Fibroblast of lung (primary cell): ENCODE data around the gene RAB31. TPM values are rescaled to one million over a fixed set of nuclear protein-coding genes. Genes with fewer than 3 reads are reported as not detected.

ENCODE experiments used
- DNase-seq, 2 donors: peaks; one replicate each; pipeline versions ENCODE4 v3.0.0 to v3.0.0-alpha.2; 2010; ENCODE audit warnings: low read depth in 2 of 2
- H2AFZ ChIP-seq: 2 replicates; pipeline ENCODE4 v1.5.1; 2012; ENCODE audit warnings: low read length, control low read depth, inconsistent platforms
- H3K27ac ChIP-seq: 2 replicates; pipeline ENCODE4 v1.5.1; 2011; ENCODE audit warnings: low read length, control low read depth; ENCODE audit not compliant: insufficient read depth
- H3K27me3 ChIP-seq: 2 replicates; pipeline ENCODE4 v1.5.1; 2011; ENCODE audit warnings: mild to moderate bottlenecking, low read length; ENCODE audit not compliant: control insufficient read depth, insufficient read depth
- H3K36me3 ChIP-seq: 2 replicates; pipeline ENCODE4 v1.5.1; 2011; ENCODE audit warnings: low read length; ENCODE audit not compliant: control insufficient read depth, insufficient read depth
- H3K4me1 ChIP-seq: 2 replicates; pipeline ENCODE4 v1.5.1; 2011; ENCODE audit warnings: low read length; ENCODE audit not compliant: control insufficient read depth, insufficient read depth; ENCODE audit errors: extremely low read depth
- H3K4me2 ChIP-seq: 2 replicates; pipeline ENCODE4 v1.5.1; 2011; ENCODE audit warnings: low read length, control low read depth; ENCODE audit not compliant: insufficient read depth; ENCODE audit errors: extremely low read depth
- H3K4me3 ChIP-seq, 4 experiments: fragments of 200-600 bp in 1 of 4; sonication (generic) in 1 of 4; replicated peaks in 1 of 4; 2 replicates each; pipeline ENCODE4 v1.5.1; 2011 to 2016; ENCODE audit warnings: low read length in 4 of 4, low read depth in 3 of 4, mild to moderate bottlenecking in 3 of 4, control low read depth in 2 of 4, inconsistent platforms in 1 of 4, mixed read lengths in 1 of 4; ENCODE audit not compliant: insufficient read depth in 1 of 4; ENCODE audit errors: control extremely low read depth in 1 of 4
- H3K79me2 ChIP-seq: 2 replicates; pipeline ENCODE4 v1.5.1; 2012; ENCODE audit warnings: mild to moderate bottlenecking, low read length, inconsistent platforms; ENCODE audit not compliant: control insufficient read depth, insufficient read depth
- H3K9ac ChIP-seq: 2 replicates; pipeline ENCODE4 v1.5.1; 2011; ENCODE audit warnings: mild to moderate bottlenecking, low read length, control low read depth; ENCODE audit not compliant: insufficient read depth
- H3K9me3 ChIP-seq: 2 replicates; pipeline ENCODE4 v1.5.1; 2012; ENCODE audit warnings: low read depth, low read length; ENCODE audit not compliant: control insufficient read depth, insufficient read depth
- H4K20me1 ChIP-seq: 2 replicates; pipeline ENCODE4 v1.5.1; 2011; ENCODE audit warnings: low read length; ENCODE audit not compliant: control insufficient read depth, insufficient read depth; ENCODE audit errors: extremely low read depth
- CTCF ChIP-seq, 2 donors: IDR thresholded peaks in 1 of 2; conservative IDR thresholded peaks in 1 of 2; 1 replicate in 1 of 2; 2 replicates in 1 of 2; pipeline ENCODE4 v1.5.1; 2011 to 2012; ENCODE audit warnings: low read length in 2 of 2, control low read depth in 1 of 2, inconsistent platforms in 1 of 2, low read depth in 1 of 2, mild to moderate bottlenecking in 1 of 2
- EZH2 ChIP-seq: IDR thresholded peaks from 2 replicates; pipeline ENCODE4 v1.5.1; 2012; ENCODE audit warnings: low read length, control low read depth, mild to moderate bottlenecking; ENCODE audit errors: missing control alignments
- polyA plus RNA-seq, 2 donors: library from polyadenylated mRNA; depleted of rRNA in 1 of 2; stranded (reverse) in 1 of 2; unstranded in 1 of 2; fragments of >200 nt; gene quantifications; 2 replicates each; pipeline ENCODE4 v1.2.1, GENCODE V29; 2011 to 2012; ENCODE audit warnings: missing spikeins in 1 of 2
- total RNA-seq: library from RNA; depleted of rRNA; stranded (reverse); fragments of >200 nt; gene quantifications from 2 replicates; pipeline ENCODE4 v1.2.1, GENCODE V29; 2014

The RAB31 gene
- total and polyA plus RNA-seq, 2 donors (not counting 1 experiment from before 2014, with no cell fraction given), result 29.6 to 47.1 TPM

- Histone ChIP-seq H2AFZ (no peak overlapping the region), H3K9me3 (no peaks in the 10 kb centered on the region), H3K4me1 (no peaks in the 10 kb centered on the region), H3K4me2 (no peak overlapping the region), H3K27me3 (no peaks in the 10 kb centered on the region), H3K79me2 (no peaks in the 10 kb centered on the region), H4K20me1 (no peaks in the 10 kb centered on the region), H3K36me3 (no peaks in the 10 kb centered on the region), H3K27ac (no peak overlapping the region), H3K9ac (no peak overlapping the region), H3K4me3 (no peak overlapping the region)
- DNase-seq, result no peak
- no peak for TF ChIP-seq CTCF (conservative IDR thresholded peaks at IDR 0.05 in 1 of 2, IDR thresholded peaks at IDR 0.05 in 1 of 2; ENCODE audit: low read depth in 1 of 2, low read length in 2 of 2)
- no peak for TF ChIP-seq EZH2
These were observed 151.1 kb downstream of the RAB31 start for GRCh38 chr18:9859232-9859631.

- no peak overlapping the region for H2AFZ ChIP-seq
- no peak overlapping the region for H3K4me3 ChIP-seq
- H3K36me3 ChIP-seq, result no peaks in the 10 kb centered on the region
- no peak overlapping the region for H3K9ac ChIP-seq
- no peaks in the 10 kb centered on the region for H3K79me2 ChIP-seq
- H4K20me1 ChIP-seq, result no peaks in the 10 kb centered on the region
- TF ChIP-seq EZH2, result no peak
- TF ChIP-seq CTCF (conservative IDR thresholded peaks at IDR 0.05 in 1 of 2, IDR thresholded peaks at IDR 0.05 in 1 of 2; ENCODE audit: low read depth in 1 of 2, low read length in 2 of 2), result no peak
- no peak overlapping the region for H3K27ac ChIP-seq
- no peak overlapping the region for H3K4me2 ChIP-seq
- no peaks in the 10 kb centered on the region for H3K9me3 ChIP-seq
- H3K4me1 ChIP-seq, result no peaks in the 10 kb centered on the region
- no peaks in the 10 kb centered on the region for H3K27me3 ChIP-seq
- DNase-seq, result no peak
These were observed 152.6 kb downstream of the RAB31 start for GRCh38 chr18:9860682-9861081.

GRCh38 chr18:9861157-9861556 lies 153.1 kb downstream of the RAB31 start:
- no peaks in the 10 kb centered on the region for H3K27me3 ChIP-seq
- DNase-seq, result no peak
- H3K79me2 ChIP-seq, result no peaks in the 10 kb centered on the region
- H3K9me3 ChIP-seq, result no peaks in the 10 kb centered on the region
- no peak overlapping the region for H2AFZ ChIP-seq
- no peaks in the 10 kb centered on the region for H4K20me1 ChIP-seq
- H3K9ac ChIP-seq, result no peak overlapping the region
- no peaks in the 10 kb centered on the region for H3K4me1 ChIP-seq
- no peak overlapping the region for H3K27ac ChIP-seq
- no peak overlapping the region for H3K4me2 ChIP-seq
- no peak for TF ChIP-seq CTCF (conservative IDR thresholded peaks at IDR 0.05 in 1 of 2, IDR thresholded peaks at IDR 0.05 in 1 of 2; ENCODE audit: low read depth in 1 of 2, low read length in 2 of 2)
- no peaks in the 10 kb centered on the region for H3K36me3 ChIP-seq
- no peak overlapping the region for H3K4me3 ChIP-seq
